Body of pancreas (tissue), 4 donors: Measurements from ENCODE around the gene SEL1L.

Experiments
- CTCF ChIP-seq, 7 experiments: fragments of 450-650 bp in 4 of 7; fragments of 200-600 bp in 3 of 7; sonication (generic) in 3 of 7; IDR thresholded peaks; one replicate each; pipeline ENCODE4 v1.5.1; 2016 to 2019; ENCODE audit warnings: antibody characterized with exemption in 7 of 7
- POLR2A ChIP-seq, 3 donors: fragments of 450-650 bp; IDR thresholded peaks; one replicate each; pipeline ENCODE4 v1.6.1; 2016; ENCODE audit warnings: antibody characterized with exemption in 3 of 3, mild to moderate bottlenecking in 2 of 3

GRCh38 chr14:81571437-81571836 is 37.8 kb upstream of the SEL1L start:
- no peak for TF ChIP-seq POLR2A (IDR thresholded peaks at IDR 0.05)
- no peak for TF ChIP-seq CTCF (IDR thresholded peaks at IDR 0.05)
